Liver (tissue), 9 donors: ENCODE data around the gene KDM4C. TPM values are rescaled to one million over a fixed set of nuclear protein-coding genes. Genes with fewer than 3 reads are reported as not detected.

Experiments used
- DNase-seq: peaks from one replicate; pipeline ENCODE4 v3.0.0-alpha.2; 2017; ENCODE audit warnings: low spot score
- H3K27ac ChIP-seq, 2 donors: one replicate each; pipeline ENCODE4 v1.7.0; 2013; ENCODE audit warnings: inconsistent platforms in 2 of 2, low read length in 2 of 2, control low read depth in 1 of 2, low read depth in 1 of 2, mild to moderate bottlenecking in 1 of 2
- H3K27me3 ChIP-seq, 4 donors: one replicate each; pipeline versions ENCODE4 v1.6.1 to v1.7.0; 2013; ENCODE audit warnings: low read length in 3 of 4, inconsistent platforms in 1 of 4, mild to moderate bottlenecking in 1 of 4, moderate library complexity in 1 of 4; ENCODE audit not compliant: control insufficient read depth in 4 of 4, insufficient read depth in 4 of 4
- H3K36me3 ChIP-seq, 4 donors: one replicate each; pipeline versions ENCODE4 v1.6.1 to v1.7.0; 2013; ENCODE audit warnings: low read length in 3 of 4, mild to moderate bottlenecking in 3 of 4, low read depth in 1 of 4, moderate library complexity in 1 of 4; ENCODE audit not compliant: control insufficient read depth in 4 of 4, insufficient read depth in 3 of 4
- H3K4me1 ChIP-seq, 4 donors: one replicate each; pipeline versions ENCODE4 v1.6.1 to v1.7.0; 2013; ENCODE audit warnings: low read length in 3 of 4, mild to moderate bottlenecking in 3 of 4, moderate library complexity in 1 of 4; ENCODE audit not compliant: control insufficient read depth in 4 of 4, insufficient read depth in 4 of 4
- H3K4me3 ChIP-seq, 3 donors: one replicate each; pipeline versions ENCODE4 v1.6.1 to v1.7.0; 2013; ENCODE audit warnings: low read length in 3 of 3, control low read depth in 1 of 3, low read depth in 1 of 3, mild to moderate bottlenecking in 1 of 3
- H3K9ac ChIP-seq, 2 donors: one replicate each; pipeline ENCODE4 v1.7.0; 2013; ENCODE audit warnings: low read length in 2 of 2, mild to moderate bottlenecking in 2 of 2, moderate library complexity in 2 of 2, control low read depth in 1 of 2, low read depth in 1 of 2
- H3K9me3 ChIP-seq, 4 donors: one replicate each; pipeline versions ENCODE4 v1.6.1 to v1.7.0; 2013; ENCODE audit warnings: low read length in 3 of 4; ENCODE audit not compliant: control insufficient read depth in 4 of 4
- EGR1 ChIP-seq, 2 donors: IDR thresholded peaks; 2 replicates each; pipeline ENCODE4 v1.6.1; 2016 to 2018; ENCODE audit warnings: antibody characterized with exemption in 2 of 2, low read depth in 2 of 2
- FOXA1 ChIP-seq: IDR thresholded peaks from 2 replicates; pipeline ENCODE4 v1.6.1; 2016; ENCODE audit warnings: antibody characterized with exemption
- FOXA2 ChIP-seq: IDR thresholded peaks from 2 replicates; pipeline ENCODE4 v1.6.1; 2016; ENCODE audit warnings: antibody characterized with exemption
- GABPA ChIP-seq, 2 donors: IDR thresholded peaks in 1 of 2; conservative IDR thresholded peaks in 1 of 2; 2 replicates each; pipeline ENCODE4 v1.6.1; 2016; ENCODE audit warnings: antibody characterized with exemption in 2 of 2, mild to moderate bottlenecking in 1 of 2, moderate library complexity in 1 of 2
- HNF4A ChIP-seq, 2 donors: conservative IDR thresholded peaks; 2 replicates each; pipeline ENCODE4 v1.6.1; 2016; ENCODE audit warnings: antibody characterized with exemption in 2 of 2, mild to moderate bottlenecking in 2 of 2
- HNF4G ChIP-seq: IDR thresholded peaks from 2 replicates; pipeline ENCODE4 v1.6.1; 2016; ENCODE audit warnings: antibody characterized with exemption
- JUND ChIP-seq, 2 donors: IDR thresholded peaks; 2 replicates each; pipeline ENCODE4 v1.6.1; 2016; ENCODE audit warnings: antibody characterized with exemption in 2 of 2
- NR2F2 ChIP-seq: IDR thresholded peaks from 2 replicates; pipeline ENCODE4 v1.6.1; 2016; ENCODE audit warnings: antibody characterized with exemption
- RAD21 ChIP-seq, 2 donors: IDR thresholded peaks; 2 replicates each; pipeline ENCODE4 v1.6.1; 2016; ENCODE audit warnings: antibody characterized with exemption in 2 of 2, mild to moderate bottlenecking in 2 of 2
- RXRA ChIP-seq, 2 donors: IDR thresholded peaks; 2 replicates each; pipeline ENCODE4 v1.6.1; 2017 to 2018; ENCODE audit warnings: antibody characterized with exemption in 2 of 2, mild to moderate bottlenecking in 1 of 2
- SP1 ChIP-seq: IDR thresholded peaks from 2 replicates; pipeline ENCODE4 v1.6.1; 2018; ENCODE audit warnings: antibody characterized with exemption, mild to moderate bottlenecking
- TAF1 ChIP-seq: conservative IDR thresholded peaks from 2 replicates; pipeline ENCODE4 v1.6.1; 2016; ENCODE audit warnings: antibody characterized with exemption, mild to moderate bottlenecking
- YY1 ChIP-seq: IDR thresholded peaks from 2 replicates; pipeline ENCODE4 v1.6.1; 2016; ENCODE audit warnings: antibody characterized with exemption, mild to moderate bottlenecking
- WGBS: extraction: QIAGEN DNeasy Blood & Tissue Kit; methylation state at CpG from one replicate; pipeline ENCODE4 v1.1.7; 2013; 5-methylcytosine and 5-hydroxymethylcytosine counted together
- polyA plus RNA-seq, 2 donors: library from polyadenylated mRNA; stranded (reverse) in 1 of 2; unstranded in 1 of 2; fragments of 200-250 nt in 1 of 2; fragments of >200 nt in 1 of 2; fragmentation: Nextera tagmentation in 1 of 2; extraction: Ambion mirVana in 1 of 2; gene quantifications; one replicate each; pipeline versions ENCODE4 v1.2.1 to v1.2.3, GENCODE V29; 2013 to 2015
- total RNA-seq, 2 donors: library from RNA; depleted of rRNA; stranded (reverse); fragments of >200 nt; gene quantifications; one replicate each; pipeline ENCODE4 v1.2.3, GENCODE V29; 2014
- TF ChIP-seq, protein P1 (sequence below): fragments of 150-350 bp; IDR thresholded peaks from 2 replicates; pipeline ENCODE4 v1.5.1; 2017; ENCODE audit warnings: improper control_type of control experiment, low read depth, low read length; ENCODE audit not compliant: missing input control
- TF ChIP-seq, protein P2 (sequence below): IDR thresholded peaks from 2 replicates; pipeline ENCODE4 v1.6.1; 2016; ENCODE audit warnings: antibody characterized with exemption
- TF ChIP-seq, protein P3 (sequence below): IDR thresholded peaks from 2 replicates; pipeline ENCODE4 v1.6.1; 2016; ENCODE audit warnings: antibody characterized with exemption
- TF ChIP-seq, protein P4 (sequence below): IDR thresholded peaks from 2 replicates; pipeline ENCODE4 v1.6.1; 2016; ENCODE audit warnings: antibody characterized with exemption
- TF ChIP-seq, protein P5 (sequence below): IDR thresholded peaks from 2 replicates; pipeline ENCODE4 v1.6.1; 2016; ENCODE audit warnings: antibody characterized with exemption, mild to moderate bottlenecking
- donor health status: healthy.
- donor health status: healthy.
- donor health status: healthy.
- donor health status: healthy.
- donor health status: healthy.

Gene KDM4C
- total and polyA plus RNA-seq, 4 donors: 4.3 to 40.2 (median 24.0) TPM

DNA sequence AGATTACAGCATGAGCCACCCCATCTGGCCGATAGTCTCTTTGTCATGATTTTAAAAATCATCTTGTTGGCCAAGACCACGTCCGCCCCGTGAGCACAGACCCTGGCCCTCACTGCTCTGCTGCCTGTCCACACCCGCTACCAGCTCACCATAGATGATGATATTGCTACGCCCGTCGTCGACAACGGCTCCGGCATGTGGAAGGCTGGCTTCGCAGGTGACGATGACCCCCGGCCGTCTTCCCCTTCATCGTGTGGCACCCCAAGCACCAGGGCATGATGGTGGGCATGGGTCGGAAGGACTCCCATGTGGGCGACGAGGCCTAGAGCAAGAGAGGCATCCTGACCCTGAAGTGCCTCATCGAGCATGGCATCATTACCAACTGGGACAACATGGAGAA, 76.5 kb downstream of the KDM4C start:
- TF ChIP-seq SP1 (no peak), HNF4G (no peak), HNF4A (conservative IDR thresholded peaks at IDR 0.05) (no peak), EGR1 (IDR thresholded peaks at IDR 0.05; ENCODE audit: low read depth in 2 of 2) (no peak), RAD21 (IDR thresholded peaks at IDR 0.05) (no peak), JUND (IDR thresholded peaks at IDR 0.05) (no peak), YY1 (no peak), RXRA (IDR thresholded peaks at IDR 0.05) (no peak), GABPA (IDR thresholded peaks at IDR 0.05 in 1 of 2, conservative IDR thresholded peaks at IDR 0.05 in 1 of 2) (no peak), TAF1 (no peak), FOXA2 (no peak), FOXA1 (no peak), NR2F2 (no peak)
- TF ChIP-seq, protein P1, sequence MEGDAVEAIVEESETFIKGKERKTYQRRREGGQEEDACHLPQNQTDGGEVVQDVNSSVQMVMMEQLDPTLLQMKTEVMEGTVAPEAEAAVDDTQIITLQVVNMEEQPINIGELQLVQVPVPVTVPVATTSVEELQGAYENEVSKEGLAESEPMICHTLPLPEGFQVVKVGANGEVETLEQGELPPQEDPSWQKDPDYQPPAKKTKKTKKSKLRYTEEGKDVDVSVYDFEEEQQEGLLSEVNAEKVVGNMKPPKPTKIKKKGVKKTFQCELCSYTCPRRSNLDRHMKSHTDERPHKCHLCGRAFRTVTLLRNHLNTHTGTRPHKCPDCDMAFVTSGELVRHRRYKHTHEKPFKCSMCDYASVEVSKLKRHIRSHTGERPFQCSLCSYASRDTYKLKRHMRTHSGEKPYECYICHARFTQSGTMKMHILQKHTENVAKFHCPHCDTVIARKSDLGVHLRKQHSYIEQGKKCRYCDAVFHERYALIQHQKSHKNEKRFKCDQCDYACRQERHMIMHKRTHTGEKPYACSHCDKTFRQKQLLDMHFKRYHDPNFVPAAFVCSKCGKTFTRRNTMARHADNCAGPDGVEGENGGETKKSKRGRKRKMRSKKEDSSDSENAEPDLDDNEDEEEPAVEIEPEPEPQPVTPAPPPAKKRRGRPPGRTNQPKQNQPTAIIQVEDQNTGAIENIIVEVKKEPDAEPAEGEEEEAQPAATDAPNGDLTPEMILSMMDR: no peak
- TF ChIP-seq, protein P2, sequence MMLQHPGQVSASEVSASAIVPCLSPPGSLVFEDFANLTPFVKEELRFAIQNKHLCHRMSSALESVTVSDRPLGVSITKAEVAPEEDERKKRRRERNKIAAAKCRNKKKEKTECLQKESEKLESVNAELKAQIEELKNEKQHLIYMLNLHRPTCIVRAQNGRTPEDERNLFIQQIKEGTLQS: no peak
- TF ChIP-seq, protein P3, sequence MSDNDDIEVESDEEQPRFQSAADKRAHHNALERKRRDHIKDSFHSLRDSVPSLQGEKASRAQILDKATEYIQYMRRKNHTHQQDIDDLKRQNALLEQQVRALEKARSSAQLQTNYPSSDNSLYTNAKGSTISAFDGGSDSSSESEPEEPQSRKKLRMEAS: no peak
- TF ChIP-seq, protein P4, sequence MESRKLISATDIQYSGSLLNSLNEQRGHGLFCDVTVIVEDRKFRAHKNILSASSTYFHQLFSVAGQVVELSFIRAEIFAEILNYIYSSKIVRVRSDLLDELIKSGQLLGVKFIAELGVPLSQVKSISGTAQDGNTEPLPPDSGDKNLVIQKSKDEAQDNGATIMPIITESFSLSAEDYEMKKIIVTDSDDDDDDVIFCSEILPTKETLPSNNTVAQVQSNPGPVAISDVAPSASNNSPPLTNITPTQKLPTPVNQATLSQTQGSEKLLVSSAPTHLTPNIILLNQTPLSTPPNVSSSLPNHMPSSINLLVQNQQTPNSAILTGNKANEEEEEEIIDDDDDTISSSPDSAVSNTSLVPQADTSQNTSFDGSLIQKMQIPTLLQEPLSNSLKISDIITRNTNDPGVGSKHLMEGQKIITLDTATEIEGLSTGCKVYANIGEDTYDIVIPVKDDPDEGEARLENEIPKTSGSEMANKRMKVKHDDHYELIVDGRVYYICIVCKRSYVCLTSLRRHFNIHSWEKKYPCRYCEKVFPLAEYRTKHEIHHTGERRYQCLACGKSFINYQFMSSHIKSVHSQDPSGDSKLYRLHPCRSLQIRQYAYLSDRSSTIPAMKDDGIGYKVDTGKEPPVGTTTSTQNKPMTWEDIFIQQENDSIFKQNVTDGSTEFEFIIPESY: no peak
- TF ChIP-seq, protein P5, sequence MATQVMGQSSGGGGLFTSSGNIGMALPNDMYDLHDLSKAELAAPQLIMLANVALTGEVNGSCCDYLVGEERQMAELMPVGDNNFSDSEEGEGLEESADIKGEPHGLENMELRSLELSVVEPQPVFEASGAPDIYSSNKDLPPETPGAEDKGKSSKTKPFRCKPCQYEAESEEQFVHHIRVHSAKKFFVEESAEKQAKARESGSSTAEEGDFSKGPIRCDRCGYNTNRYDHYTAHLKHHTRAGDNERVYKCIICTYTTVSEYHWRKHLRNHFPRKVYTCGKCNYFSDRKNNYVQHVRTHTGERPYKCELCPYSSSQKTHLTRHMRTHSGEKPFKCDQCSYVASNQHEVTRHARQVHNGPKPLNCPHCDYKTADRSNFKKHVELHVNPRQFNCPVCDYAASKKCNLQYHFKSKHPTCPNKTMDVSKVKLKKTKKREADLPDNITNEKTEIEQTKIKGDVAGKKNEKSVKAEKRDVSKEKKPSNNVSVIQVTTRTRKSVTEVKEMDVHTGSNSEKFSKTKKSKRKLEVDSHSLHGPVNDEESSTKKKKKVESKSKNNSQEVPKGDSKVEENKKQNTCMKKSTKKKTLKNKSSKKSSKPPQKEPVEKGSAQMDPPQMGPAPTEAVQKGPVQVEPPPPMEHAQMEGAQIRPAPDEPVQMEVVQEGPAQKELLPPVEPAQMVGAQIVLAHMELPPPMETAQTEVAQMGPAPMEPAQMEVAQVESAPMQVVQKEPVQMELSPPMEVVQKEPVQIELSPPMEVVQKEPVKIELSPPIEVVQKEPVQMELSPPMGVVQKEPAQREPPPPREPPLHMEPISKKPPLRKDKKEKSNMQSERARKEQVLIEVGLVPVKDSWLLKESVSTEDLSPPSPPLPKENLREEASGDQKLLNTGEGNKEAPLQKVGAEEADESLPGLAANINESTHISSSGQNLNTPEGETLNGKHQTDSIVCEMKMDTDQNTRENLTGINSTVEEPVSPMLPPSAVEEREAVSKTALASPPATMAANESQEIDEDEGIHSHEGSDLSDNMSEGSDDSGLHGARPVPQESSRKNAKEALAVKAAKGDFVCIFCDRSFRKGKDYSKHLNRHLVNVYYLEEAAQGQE: no peak
- H3K36me3 ChIP-seq: peaks cover 1 to 10% (median 9%) of the 10 kb centered on the region in 4 donors
- H3K4me1 ChIP-seq: no peaks in the 10 kb centered on the region
- no peak for DNase-seq
- peaks cover 0 to 3% (median 1%) of the 10 kb centered on the region in 4 donors for H3K9me3 ChIP-seq
- H3K9ac ChIP-seq: no peak overlapping the region
- 97% methylated on average over 20 of the region's 20 CpGs for WGBS
- no peak overlapping the region for H3K4me3 ChIP-seq
- H3K27me3 ChIP-seq: no peaks in the 10 kb centered on the region
- no peak overlapping the region for H3K27ac ChIP-seq
